Hepatocyte (in vitro differentiated cells): ENCODE results near the gene SETD6. TPM values are rescaled to one million over a fixed set of nuclear protein-coding genes. Genes with fewer than 3 reads are reported as not detected.
"Not testable (repeated sequence)": the region's sequence is repeated elsewhere in the genome, so short reads cannot be mapped to it uniquely, and the experiment has no call there.

Source experiments
- DNase-seq: peaks from one replicate; pipeline ENCODE4 v3.0.0-alpha.2; 2016; ENCODE audit warnings: low spot score
- H2AFZ ChIP-seq: fragments of 200-600 bp; sonication (generic); 2 replicates; pipeline ENCODE4 v1.6.0; 2016; ENCODE audit warnings: antibody characterized with exemption, mild to moderate bottlenecking
- H3K27ac ChIP-seq: fragments of 200-600 bp; sonication (generic); 2 replicates; pipeline ENCODE4 v1.5.1; 2016; ENCODE audit warnings: mild to moderate bottlenecking
- H3K27me3 ChIP-seq: fragments of 200-600 bp; sonication (generic); 2 replicates; pipeline ENCODE4 v1.6.1; 2016
- H3K36me3 ChIP-seq: fragments of 200-600 bp; sonication (generic); replicated peaks from 2 replicates; pipeline ENCODE4 v1.5.1; 2016; ENCODE audit warnings: low read depth; ENCODE audit not compliant: insufficient read depth
- H3K4me1 ChIP-seq: fragments of 200-600 bp; sonication (generic); 2 replicates; pipeline ENCODE4 v1.5.1; 2016; ENCODE audit warnings: mild to moderate bottlenecking, moderate library complexity; ENCODE audit not compliant: insufficient read depth
- H3K4me2 ChIP-seq: fragments of 200-600 bp; sonication (generic); 2 replicates; pipeline ENCODE4 v1.6.0; 2016
- H3K4me3 ChIP-seq: fragments of 200-600 bp; sonication (generic); 2 replicates; pipeline ENCODE4 v1.5.1; 2016; ENCODE audit warnings: mild to moderate bottlenecking
- H3K79me2 ChIP-seq: fragments of 200-600 bp; sonication (generic); 2 replicates; pipeline ENCODE4 v1.6.0; 2017; ENCODE audit warnings: mild to moderate bottlenecking
- H3K9me2 ChIP-seq: fragments of 200-600 bp; sonication (generic); replicated peaks from 2 replicates; pipeline ENCODE4 v1.6.0; 2017; ENCODE audit warnings: mild to moderate bottlenecking; ENCODE audit not compliant: insufficient read depth
- H3K9me3 ChIP-seq: fragments of 200-600 bp; sonication (generic); 2 replicates; pipeline ENCODE4 v1.5.1; 2016; ENCODE audit warnings: low read depth, mild to moderate bottlenecking
- H4K20me1 ChIP-seq: fragments of 200-600 bp; sonication (generic); 2 replicates; pipeline ENCODE4 v1.6.0; 2016; ENCODE audit warnings: mild to moderate bottlenecking; ENCODE audit not compliant: insufficient read depth, poor library complexity, severe bottlenecking
- EZH2 ChIP-seq: fragments of 200-600 bp; sonication (generic); IDR thresholded peaks from 2 replicates; pipeline ENCODE4 v1.6.1; 2016; ENCODE audit warnings: antibody characterized with exemption, mild to moderate bottlenecking, borderline replicate concordance
- EZH2phosphoT487 ChIP-seq: fragments of 200-600 bp; sonication (generic); IDR thresholded peaks from one replicate; pipeline ENCODE4 v1.6.1; 2018; ENCODE audit warnings: antibody characterized with exemption, mild to moderate bottlenecking, low read depth, moderate library complexity; ENCODE audit not compliant: unreplicated experiment, severe bottlenecking
- WGBS: methylation state at CpG from one replicate; pipeline ENCODE4 v1.1.6; 2016; ENCODE audit warnings: low lambda C conversion rate; ENCODE audit errors: missing lambda C conversion rate; 5-methylcytosine and 5-hydroxymethylcytosine counted together
- polyA plus RNA-seq: library from polyadenylated mRNA; unstranded; fragments of >200 nt; fragmentation: Nextera tagmentation; extraction: Ambion mirVana; gene quantifications from 2 replicates; pipeline ENCODE4 v1.2.1, GENCODE V29; 2016
- total RNA-seq: library from RNA; depleted of rRNA; stranded (reverse); fragments of >200 nt; gene quantifications from 2 replicates; pipeline ENCODE4 v1.2.3, GENCODE V29; 2014
- TF ChIP-seq, protein P1 (sequence below): fragments of 200-600 bp; sonication (generic); IDR thresholded peaks from 2 replicates; pipeline ENCODE4 v1.5.1; 2016; ENCODE audit warnings: antibody characterized with exemption, mild to moderate bottlenecking; ENCODE audit not compliant: poor library complexity

SETD6 gene
- total and polyA plus RNA-seq, 2 experiments from 2014 or later = 9.7 to 11.4 TPM

DNA sequence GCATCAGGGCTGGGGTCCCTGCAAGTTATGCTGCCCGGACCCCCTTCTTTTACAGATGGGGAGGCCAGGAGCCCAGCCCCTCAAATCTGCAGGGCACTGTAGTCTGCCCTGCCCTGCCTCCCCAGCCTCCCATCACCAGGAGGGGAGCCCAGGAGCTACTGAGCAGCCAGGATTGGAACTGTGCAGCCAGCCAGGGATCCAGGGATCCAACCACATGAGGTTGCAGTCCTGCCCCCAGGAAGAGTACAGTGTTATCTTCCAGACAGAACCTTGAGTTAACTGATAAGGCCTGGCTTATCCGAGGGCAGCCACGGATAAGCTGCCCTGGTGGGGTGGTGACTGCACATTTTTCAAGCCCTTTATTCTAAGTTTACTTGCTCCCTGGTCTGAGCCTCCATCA is 26.8 kb upstream of the SETD6 start:
- no peak overlapping the region for H3K4me2 ChIP-seq
- H3K4me1 ChIP-seq = no peaks in the 10 kb centered on the region
- WGBS = 38% methylated on average over 3 of the region's 3 CpGs
- no peak overlapping the region for H2AFZ ChIP-seq
- no peaks in the 10 kb centered on the region for H4K20me1 ChIP-seq
- no peak overlapping the region for H3K4me3 ChIP-seq
- no peaks in the 10 kb centered on the region for H3K9me3 ChIP-seq
- no peaks in the 10 kb centered on the region for H3K79me2 ChIP-seq
- TF ChIP-seq, protein P1, sequence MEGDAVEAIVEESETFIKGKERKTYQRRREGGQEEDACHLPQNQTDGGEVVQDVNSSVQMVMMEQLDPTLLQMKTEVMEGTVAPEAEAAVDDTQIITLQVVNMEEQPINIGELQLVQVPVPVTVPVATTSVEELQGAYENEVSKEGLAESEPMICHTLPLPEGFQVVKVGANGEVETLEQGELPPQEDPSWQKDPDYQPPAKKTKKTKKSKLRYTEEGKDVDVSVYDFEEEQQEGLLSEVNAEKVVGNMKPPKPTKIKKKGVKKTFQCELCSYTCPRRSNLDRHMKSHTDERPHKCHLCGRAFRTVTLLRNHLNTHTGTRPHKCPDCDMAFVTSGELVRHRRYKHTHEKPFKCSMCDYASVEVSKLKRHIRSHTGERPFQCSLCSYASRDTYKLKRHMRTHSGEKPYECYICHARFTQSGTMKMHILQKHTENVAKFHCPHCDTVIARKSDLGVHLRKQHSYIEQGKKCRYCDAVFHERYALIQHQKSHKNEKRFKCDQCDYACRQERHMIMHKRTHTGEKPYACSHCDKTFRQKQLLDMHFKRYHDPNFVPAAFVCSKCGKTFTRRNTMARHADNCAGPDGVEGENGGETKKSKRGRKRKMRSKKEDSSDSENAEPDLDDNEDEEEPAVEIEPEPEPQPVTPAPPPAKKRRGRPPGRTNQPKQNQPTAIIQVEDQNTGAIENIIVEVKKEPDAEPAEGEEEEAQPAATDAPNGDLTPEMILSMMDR = no peak
- TF ChIP-seq EZH2 (no peak), EZH2phosphoT487 (no peak)
- no peaks in the 10 kb centered on the region for H3K36me3 ChIP-seq
- no peaks in the 10 kb centered on the region for H3K9me2 ChIP-seq
- no peak overlapping the region for H3K27ac ChIP-seq
- DNase-seq = no peak
- H3K27me3 ChIP-seq = no peaks in the 10 kb centered on the region

- H3K9me2 ChIP-seq = no peaks in the 10 kb centered on the region
- H3K4me1 ChIP-seq = no peaks in the 10 kb centered on the region
- H3K79me2 ChIP-seq = no peaks in the 10 kb centered on the region
- no peaks in the 10 kb centered on the region for H3K9me3 ChIP-seq
- H4K20me1 ChIP-seq = no peaks in the 10 kb centered on the region
- H2AFZ ChIP-seq = no peak overlapping the region
- no peak overlapping the region for H3K4me3 ChIP-seq
- H3K36me3 ChIP-seq = no peaks in the 10 kb centered on the region
- TF ChIP-seq EZH2 (no peak), EZH2phosphoT487 (no peak)
- TF ChIP-seq, protein P1 = no peak
- no peak overlapping the region for H3K4me2 ChIP-seq
- H3K27ac ChIP-seq = no peak overlapping the region
- DNase-seq = no peak
- no peaks in the 10 kb centered on the region for H3K27me3 ChIP-seq
- 100% methylated on average over 4 of the region's 4 CpGs for WGBS
These were observed 25.3 kb upstream of the SETD6 start for GRCh38 chr16:58490065-58490464.

GRCh38 chr16:58490539-58490938 is 24.8 kb upstream of the SETD6 start:
- not testable (repeated sequence) for H3K4me3 ChIP-seq, H2AFZ ChIP-seq, H3K27ac ChIP-seq, H3K79me2 ChIP-seq, H4K20me1 ChIP-seq, H3K4me1 ChIP-seq, H3K9me3 ChIP-seq, H3K9me2 ChIP-seq, H3K36me3 ChIP-seq, H3K27me3 ChIP-seq, H3K4me2 ChIP-seq, DNase-seq
- WGBS = 91% methylated on average over 8 of the region's 8 CpGs

DNA sequence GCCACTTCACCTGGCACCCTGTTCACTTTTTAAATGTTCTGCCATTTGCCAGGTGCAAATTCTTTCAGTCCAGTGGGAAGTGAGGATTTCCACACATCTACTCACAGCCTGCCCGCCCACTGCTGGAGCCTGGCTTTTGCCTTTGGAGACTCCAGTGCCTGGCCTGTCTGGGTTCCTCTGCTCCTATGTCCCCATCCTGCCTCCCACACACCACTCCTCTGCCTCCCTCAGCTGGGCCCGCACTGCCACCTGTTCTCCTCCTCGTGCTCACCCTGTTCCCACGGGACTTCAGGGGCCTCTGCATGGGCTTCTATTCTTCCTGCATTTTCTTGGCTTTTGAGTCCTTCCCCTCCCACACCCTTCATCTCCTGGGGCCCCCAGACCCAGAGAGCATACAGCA is 23.3 kb upstream of the SETD6 start:
- Histone ChIP-seq H2AFZ (no peak overlapping the region), H3K9me2 (no peaks in the 10 kb centered on the region), H3K36me3 (no peaks in the 10 kb centered on the region), H3K4me3 (no peak overlapping the region), H4K20me1 (no peaks in the 10 kb centered on the region), H3K4me1 (no peaks in the 10 kb centered on the region), H3K27ac (no peak overlapping the region), H3K79me2 (no peaks in the 10 kb centered on the region), H3K27me3 (no peaks in the 10 kb centered on the region), H3K9me3 (no peaks in the 10 kb centered on the region), H3K4me2 (no peak overlapping the region)
- no peak for TF ChIP-seq EZH2
- TF ChIP-seq EZH2phosphoT487 = no peak
- TF ChIP-seq, protein P1 = no peak
- no peak for DNase-seq
- WGBS = 85% methylated on average over 4 of the region's 4 CpGs
